Measurements from ENCODE around the gene MX2. TPM values are rescaled to one million over a fixed set of nuclear protein-coding genes. Genes with fewer than 3 reads are reported as not detected.

The MX2 gene
- total and polyA plus RNA-seq, 2 donors (not counting 3 experiments of a cell fraction or from before 2014, with no cell fraction given), result 0.01 TPM; not detected in 1

DNA sequence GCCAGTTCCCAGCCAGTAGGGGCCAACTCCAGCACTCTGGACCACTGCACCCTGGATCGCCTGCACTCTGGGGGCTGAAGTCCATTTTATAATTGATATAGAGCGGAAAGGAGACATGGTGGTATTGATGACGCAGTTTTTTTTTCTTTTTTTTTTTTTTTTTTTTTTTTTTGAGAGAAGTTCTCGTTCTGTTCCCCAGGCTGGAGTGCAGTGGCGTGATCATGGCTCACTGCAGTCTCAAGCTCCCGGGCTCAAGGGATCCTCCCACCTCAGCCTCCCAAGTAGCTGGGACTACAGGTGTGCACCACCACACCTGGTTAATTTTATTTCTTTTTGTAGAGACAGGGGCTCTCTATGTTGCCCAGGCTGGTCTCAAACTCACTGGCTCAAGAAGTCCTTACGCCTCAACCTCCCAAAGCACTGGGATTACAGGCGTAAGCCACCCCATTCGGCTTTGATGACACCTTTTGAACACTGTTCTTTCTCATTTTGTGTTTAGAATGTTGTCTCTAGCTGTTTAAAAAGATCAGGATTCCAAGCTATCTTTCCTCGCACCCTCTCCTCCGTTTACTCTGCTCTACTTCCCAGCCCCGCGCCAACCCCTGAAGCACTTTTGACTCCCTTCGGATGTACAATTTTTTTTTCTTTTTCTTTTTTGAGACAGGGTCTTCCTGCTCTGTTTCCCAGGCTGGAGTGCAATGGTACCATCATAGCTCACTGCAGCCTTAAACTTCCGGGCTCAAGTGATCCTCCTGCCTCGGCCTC lies 960 bp downstream of the MX2 start:
- Histone ChIP-seq H3K4me1 (ENCODE audit: control insufficient read depth, extremely low read depth, insufficient read depth, low read length) (no peaks in the 10 kb centered on the region), H3K79me2 (ENCODE audit: control insufficient read depth, insufficient read depth, low read length) (no peaks in the 10 kb centered on the region), H3K36me3 (ENCODE audit: control insufficient read depth in 2 of 2, extremely low read depth in 1 of 2, insufficient read depth in 2 of 2, low read length in 2 of 2) (no peaks in the 10 kb centered on the region), H4K20me1 (replicated peaks; ENCODE audit: control insufficient read depth, extremely low read depth, insufficient read depth, low read length) (no peaks in the 10 kb centered on the region), H3K4me2 (ENCODE audit: insufficient read depth, low read length) (no peak overlapping the region), H3K27ac (ENCODE audit: insufficient read depth, low read depth, low read length) (no peak overlapping the region), H3K9me3 (replicated peaks; ENCODE audit: control insufficient read depth, insufficient read depth, low read length) (no peaks in the 10 kb centered on the region), H3K9me1 (replicated peaks; ENCODE audit: control insufficient read depth, extremely low read depth, insufficient read depth, low read length) (no peaks in the 10 kb centered on the region), H3K9ac (replicated peaks; ENCODE audit: extremely low read depth, insufficient read depth, low read length) (no peak overlapping the region), H2AFZ (ENCODE audit: low read depth, low read length) (no peak overlapping the region), H3K27me3 (ENCODE audit: control insufficient read depth in 2 of 2, insufficient read depth in 2 of 2, low read length in 2 of 2) (no peaks in the 10 kb centered on the region), H3K4me3 (replicated peaks in 1 of 3; ENCODE audit: insufficient read depth in 1 of 3, low read depth in 1 of 3, low read length in 3 of 3) (no peak overlapping the region)
- POLR2A ChIA-PET, result no interaction called here
- FAIRE-seq (no peak), DNase-seq (ENCODE audit: low read depth, low spot score) (no peak)
- intact Hi-C loops (cut with micrococcal nuclease) (no loop called here), dilution Hi-C loops (cut with MboI; ENCODE audit: extremely low pct_ligation_motif_present, low sequenced_read_pairs) (no loop called here)
- no TSS peak for BruUV-seq (replicated peaks)
- CTCF ChIA-PET, result no interaction called here
- no peak for TF ChIP-seq MAX (IDR thresholded peaks at IDR 0.05; ENCODE audit: insufficient read depth, insufficient read length)
- no peak for TF ChIP-seq JUN (IDR thresholded peaks at IDR 0.05; ENCODE audit: borderline replicate concordance, insufficient read depth, insufficient read length, low read depth)
- no peak for TF ChIP-seq POLR2A (IDR thresholded peaks at IDR 0.05; ENCODE audit: low read depth, low read length)
- no peak for TF ChIP-seq EZH2 (IDR thresholded peaks at IDR 0.05; ENCODE audit: borderline replicate concordance, low read depth, low read length, severe bottlenecking)
- no peak for TF ChIP-seq GATA2 (IDR thresholded peaks at IDR 0.05; ENCODE audit: insufficient read depth, insufficient read length, low read depth, low read length)
- no peak for TF ChIP-seq CTCF (IDR thresholded peaks at IDR 0.05; ENCODE audit: extremely low read depth in 1 of 2, insufficient read depth in 1 of 2, low read depth in 1 of 2, low read length in 2 of 2)
- TF ChIP-seq POLR2AphosphoS5 (IDR thresholded peaks at IDR 0.05; ENCODE audit: insufficient read depth, low read depth, low read length), result no peak
- TF ChIP-seq FOS (IDR thresholded peaks at IDR 0.05; ENCODE audit: borderline replicate concordance, insufficient read depth, low read length), result no peak
- TF ChIP-seq MYC (IDR thresholded peaks at IDR 0.05; ENCODE audit: low read depth, low read length), result no peak

Data from endothelial cell of umbilical vein (primary cell).